ENCODE results near the gene ASZ1.

ASZ1 gene

DNA sequence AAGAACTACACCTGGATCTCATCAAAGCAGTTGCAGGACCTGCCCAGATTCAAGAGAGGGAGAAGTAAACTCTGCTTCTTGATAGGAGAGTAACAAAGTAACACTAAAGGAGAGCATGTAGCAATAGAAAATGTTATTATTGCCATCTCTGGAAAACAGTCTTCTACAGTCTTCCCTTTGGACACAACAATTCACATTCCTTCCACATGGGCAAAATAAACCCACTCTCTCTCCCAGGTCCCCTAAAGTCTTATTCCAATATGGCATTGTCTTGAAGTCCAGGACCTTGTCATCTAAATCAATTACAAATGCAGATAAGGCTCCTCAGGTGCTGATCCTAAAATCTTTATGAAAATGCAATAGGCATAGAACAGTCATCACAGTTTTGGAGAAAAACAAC is 94.1 kb downstream of the ASZ1 start:
- no peak for DNase-seq

- no peak for DNase-seq
Observed at GRCh38 chr7:117332031-117332430, 95.3 kb downstream of the ASZ1 start.

- no peak for DNase-seq
Observed at GRCh38 chr7:117325836-117326235, 101.5 kb downstream of the ASZ1 start.

DNA sequence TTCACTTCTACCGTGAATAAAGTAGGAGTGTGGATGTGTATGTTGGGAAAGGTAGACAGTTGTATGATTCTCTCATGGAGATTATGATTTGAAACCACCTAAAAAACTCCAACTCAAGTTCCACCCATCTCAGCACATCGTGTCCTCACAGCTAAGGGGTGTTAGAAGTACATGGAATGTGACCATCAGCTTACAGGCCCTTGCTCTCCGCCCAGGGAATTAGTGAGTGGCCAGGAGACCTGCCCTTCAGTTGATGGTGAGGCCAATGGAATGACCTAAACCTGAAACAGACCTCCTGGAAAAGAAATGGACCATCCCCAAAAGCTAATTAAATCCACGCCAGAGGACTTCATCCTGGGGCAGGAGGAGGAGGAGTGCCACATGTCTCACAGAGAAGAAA is 102.3 kb downstream of the ASZ1 start:
- DNase-seq, result no peak

GRCh38 chr7:117323851-117324711 is 103.2 kb downstream of the ASZ1 start:
- DNase-seq, result no peak

DNA sequence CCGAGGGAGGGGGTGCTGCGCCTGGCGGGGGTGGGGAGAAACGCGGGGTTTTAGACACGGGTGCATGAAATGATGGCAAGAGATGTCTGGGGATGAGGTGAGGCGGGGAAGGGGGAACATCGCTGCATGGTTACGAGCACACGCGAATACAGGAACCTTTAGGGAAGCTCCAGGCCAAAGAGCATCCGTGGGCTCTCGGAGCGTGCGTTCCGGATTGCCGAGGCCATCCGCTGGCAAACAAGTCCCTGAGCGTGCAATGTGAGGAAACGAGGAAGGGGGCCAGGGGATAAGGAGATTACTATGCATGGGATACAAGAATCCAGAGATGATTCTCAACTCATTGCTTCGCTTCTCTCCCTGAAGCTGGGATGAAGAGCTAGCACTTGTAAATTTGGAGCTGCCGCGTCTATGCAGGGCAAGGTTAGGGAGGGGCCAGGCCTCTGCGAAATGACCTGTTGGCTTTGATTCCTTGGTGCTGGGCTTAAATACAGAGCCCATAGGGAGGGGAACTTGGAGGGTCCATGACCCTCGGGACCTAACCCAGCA is 103.9 kb downstream of the ASZ1 start:
- DNase-seq, result no peak

DNA sequence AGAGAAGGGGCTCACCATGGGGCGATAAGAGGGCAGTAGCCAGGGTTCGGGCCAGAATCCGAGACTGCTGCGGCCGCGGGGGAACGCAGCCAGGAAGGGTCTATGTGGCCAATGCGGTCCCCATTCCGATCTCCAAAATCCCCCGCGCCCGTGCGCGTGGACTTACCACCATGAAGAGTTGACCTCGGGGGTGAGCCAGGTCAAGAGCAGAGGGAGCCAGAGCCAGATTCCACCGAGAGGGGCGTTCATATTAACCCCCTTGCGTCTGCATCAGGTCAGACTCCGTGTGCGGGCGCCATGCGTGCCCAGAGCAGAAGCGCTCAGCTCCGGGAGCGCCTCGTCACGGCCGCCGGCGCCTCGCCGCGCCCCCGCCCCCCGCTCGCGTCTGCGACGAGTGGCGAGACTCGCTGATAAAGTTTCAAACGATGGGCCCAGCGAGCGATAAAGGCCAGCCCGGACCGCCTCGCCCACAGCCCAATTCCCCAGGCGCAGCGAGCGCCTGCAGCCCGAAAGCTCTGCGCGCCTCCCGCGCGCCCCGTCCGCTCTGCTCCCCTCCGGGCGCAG is 104.5 kb downstream of the ASZ1 start, which contains the start of gene WNT2:
Gene WNT2, minus strand, starts transcription at position 318 of the 564 bp plus-strand sequence. Its CDS starts 69 bp downstream, at position 249.
- DNase-seq, result no peak

DNA sequence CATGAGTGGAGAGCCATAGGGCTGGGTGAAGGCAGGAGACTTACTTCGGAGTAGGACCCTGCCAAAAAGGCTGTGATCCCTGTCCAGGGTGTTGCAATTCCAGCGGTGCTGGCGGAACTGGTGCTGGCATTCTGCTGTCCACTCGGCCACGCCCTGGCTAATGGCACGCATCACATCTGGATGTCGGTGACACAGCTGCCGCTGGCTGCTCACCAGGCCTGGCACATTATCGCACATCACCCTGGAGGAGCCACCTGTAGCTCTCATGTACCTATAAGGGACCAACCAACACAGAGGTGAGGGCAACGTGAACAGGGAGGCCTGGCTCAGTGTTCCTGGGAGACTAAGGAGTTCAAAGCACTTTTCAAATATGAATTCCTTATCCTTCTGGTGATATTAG is 106.8 kb downstream of the ASZ1 start:
- DNase-seq, result no peak

DNA sequence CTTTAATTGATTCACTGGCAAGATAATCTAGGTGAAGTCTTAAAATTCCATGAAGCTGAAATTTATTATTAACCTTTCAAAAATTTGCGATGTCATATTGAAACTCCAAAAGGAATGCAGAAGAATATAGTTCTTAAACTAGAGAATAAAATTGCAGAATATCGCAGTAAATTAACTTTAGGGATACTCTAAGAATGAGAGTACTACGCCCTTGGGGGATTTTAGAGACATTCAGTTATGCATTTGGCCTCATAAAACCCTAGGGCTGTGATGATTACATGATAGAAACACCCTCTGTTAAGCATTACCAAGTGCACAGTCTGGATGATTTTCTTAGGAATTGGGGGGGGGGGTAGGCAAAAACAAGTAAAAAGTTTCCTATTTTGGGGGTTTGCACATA is 108.1 kb downstream of the ASZ1 start:
- no peak for DNase-seq

DNA sequence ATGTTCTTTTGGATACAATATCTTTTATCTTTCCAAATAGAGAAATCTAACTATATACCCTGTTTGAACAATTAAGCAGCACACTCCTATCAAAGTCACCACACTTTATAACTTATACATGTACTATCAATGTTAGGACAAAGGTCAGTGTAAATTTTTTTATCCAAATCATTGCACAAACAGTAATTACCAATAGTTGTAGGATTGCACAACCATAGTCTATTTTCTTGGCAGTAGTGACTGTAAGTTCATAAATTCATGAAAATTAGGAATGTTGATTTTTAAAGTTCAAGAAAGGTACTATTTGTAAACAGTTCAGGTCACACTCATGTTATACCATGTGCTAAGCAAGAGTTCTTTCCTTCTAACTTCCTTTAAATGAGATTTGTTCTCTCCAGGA is 113.7 kb downstream of the ASZ1 start:
- DNase-seq, result no peak
